ENCODE measurements around the gene CASZ1. TPM values are rescaled to one million over a fixed set of nuclear protein-coding genes. Genes with fewer than 3 reads are reported as not detected.

CASZ1 gene
- total RNA-seq, 2 experiments from 2014 or later = 3.7 to 4.0 TPM

- ATAC-seq = no peak
Measured at GRCh38 chr1:10610901-10611600, 185.4 kb downstream of the CASZ1 start.

GRCh38 chr1:10608690-10609089 lies 187.8 kb downstream of the CASZ1 start:
- Mint-ChIP-seq H3K9me3 (ENCODE audit: low read depth) (no peaks in the 10 kb centered on the region), H3K27me3 (no peaks in the 10 kb centered on the region), H3K27ac (no peak overlapping the region), H3K4me1 (no peaks in the 10 kb centered on the region), H3K4me3 (no peak overlapping the region), H3K36me3 (ENCODE audit: low read depth) (no peaks in the 10 kb centered on the region)
- DNase-seq (no peak), ATAC-seq (no peak)
- POLR2A ChIA-PET = no interaction called here
- CTCF ChIA-PET = interaction anchor here (0.6 kb wide), 1 partner anchor 12 kb away, joined by 3 read pairs; no protein-coding TSS in a partner anchor
- intact Hi-C loops (cut with DNase I, micrococcal nuclease) = no loop called here

More at GRCh38 chr1:10610901-10611600, 185.4 kb downstream of the CASZ1 start:
- no peaks in the 10 kb centered on the region for H3K36me3 Mint-ChIP-seq (ENCODE audit: low read depth)
- H3K27ac Mint-ChIP-seq = no peak overlapping the region
- H3K4me3 Mint-ChIP-seq = no peak overlapping the region
- ChIA-PET POLR2A (no interaction called here), CTCF (interaction anchor here (0.8 to 1.9 kb wide), 2 partner anchors 116 to 243 kb away, joined by 3 to 6 read pairs; no protein-coding TSS in a partner anchor)
- DNase-seq = no peak
- no peaks in the 10 kb centered on the region for H3K4me1 Mint-ChIP-seq
- H3K27me3 Mint-ChIP-seq = no peaks in the 10 kb centered on the region
- H3K9me3 Mint-ChIP-seq (ENCODE audit: low read depth) = no peaks in the 10 kb centered on the region
- intact Hi-C loops (cut with DNase I, micrococcal nuclease) = no loop called here

- Mint-ChIP-seq H3K9me3 (ENCODE audit: low read depth) (no peaks in the 10 kb centered on the region), H3K27ac (no peak overlapping the region), H3K27me3 (no peaks in the 10 kb centered on the region), H3K4me1 (no peaks in the 10 kb centered on the region), H3K4me3 (no peak overlapping the region), H3K36me3 (ENCODE audit: low read depth) (no peaks in the 10 kb centered on the region)
- intact Hi-C loops (cut with DNase I, micrococcal nuclease) = no loop called here
- ChIA-PET CTCF (no interaction called here), POLR2A (no interaction called here)
- ATAC-seq (no peak), DNase-seq (no peak)
Measured at GRCh38 chr1:10607228-10607627, 189.2 kb downstream of the CASZ1 start.

GRCh38 chr1:10606064-10606463 lies 190.4 kb downstream of the CASZ1 start:
- ATAC-seq = no peak
- DNase-seq = no peak
- Mint-ChIP-seq H3K27me3 (no peaks in the 10 kb centered on the region), H3K27ac (no peak overlapping the region), H3K4me3 (no peak overlapping the region), H3K9me3 (ENCODE audit: low read depth) (no peaks in the 10 kb centered on the region), H3K4me1 (no peaks in the 10 kb centered on the region), H3K36me3 (ENCODE audit: low read depth) (no peaks in the 10 kb centered on the region)
- ChIA-PET CTCF (interaction anchor here (1.2 kb wide), 1 partner anchor 528 kb away, joined by 3 read pairs; no protein-coding TSS in a partner anchor), POLR2A (no interaction called here)
- intact Hi-C loops (cut with DNase I, micrococcal nuclease) = no loop called here

- intact Hi-C loops (cut with DNase I, micrococcal nuclease) = no loop called here
- ATAC-seq = no peak
Measured at GRCh38 chr1:10604966-10605365, 191.5 kb downstream of the CASZ1 start.

GRCh38 chr1:10602936-10603335 lies 193.5 kb downstream of the CASZ1 start:
- POLR2A ChIA-PET = no interaction called here
- Mint-ChIP-seq H3K27me3 (no peaks in the 10 kb centered on the region), H3K9me3 (ENCODE audit: low read depth) (no peaks in the 10 kb centered on the region), H3K27ac (no peak overlapping the region), H3K4me1 (no peaks in the 10 kb centered on the region), H3K4me3 (no peak overlapping the region), H3K36me3 (ENCODE audit: low read depth) (no peaks in the 10 kb centered on the region)
- DNase-seq (no peak), ATAC-seq (no peak)
- CTCF ChIA-PET = interaction anchor here (0.9 kb wide), 1 partner anchor 9 kb away, joined by 4 read pairs; no protein-coding TSS in a partner anchor
- intact Hi-C loops (cut with DNase I, micrococcal nuclease) = no loop called here

More at GRCh38 chr1:10604966-10605365, 191.5 kb downstream of the CASZ1 start:
- H3K4me1 Mint-ChIP-seq = no peaks in the 10 kb centered on the region
- POLR2A ChIA-PET = no interaction called here
- H3K9me3 Mint-ChIP-seq (ENCODE audit: low read depth) = no peaks in the 10 kb centered on the region
- H3K36me3 Mint-ChIP-seq (ENCODE audit: low read depth) = no peaks in the 10 kb centered on the region
- no peak overlapping the region for H3K27ac Mint-ChIP-seq
- DNase-seq = no peak
- CTCF ChIA-PET = no interaction called here
- H3K27me3 Mint-ChIP-seq = no peaks in the 10 kb centered on the region
- no peak overlapping the region for H3K4me3 Mint-ChIP-seq

GRCh38 chr1:10601342-10602070 lies 194.9 kb downstream of the CASZ1 start:
- no peaks in the 10 kb centered on the region for H3K9me3 Mint-ChIP-seq (ENCODE audit: low read depth)
- no peak overlapping the region for H3K4me3 Mint-ChIP-seq
- CTCF ChIA-PET = interaction anchor here (0.7 to 1.1 kb wide), 2 partner anchors 63 to 91 kb away, joined by 3 read pairs; no protein-coding TSS in a partner anchor
- ATAC-seq (no peak), DNase-seq (no peak)
- H3K36me3 Mint-ChIP-seq (ENCODE audit: low read depth) = no peaks in the 10 kb centered on the region
- no peaks in the 10 kb centered on the region for H3K4me1 Mint-ChIP-seq
- intact Hi-C loops (cut with DNase I, micrococcal nuclease) = no loop called here
- H3K27ac Mint-ChIP-seq = no peak overlapping the region
- POLR2A ChIA-PET = no interaction called here
- no peaks in the 10 kb centered on the region for H3K27me3 Mint-ChIP-seq

GRCh38 chr1:10599194-10599861 lies 197.1 kb downstream of the CASZ1 start:
- no peak for ATAC-seq
- Mint-ChIP-seq H3K36me3 (ENCODE audit: low read depth) (no peaks in the 10 kb centered on the region), H3K9me3 (ENCODE audit: low read depth) (no peaks in the 10 kb centered on the region), H3K27me3 (no peaks in the 10 kb centered on the region), H3K27ac (no peak overlapping the region), H3K4me1 (no peaks in the 10 kb centered on the region), H3K4me3 (no peak overlapping the region)
- no peak for DNase-seq
- intact Hi-C loops (cut with DNase I, micrococcal nuclease) = no loop called here
- CTCF ChIA-PET = no interaction called here
- POLR2A ChIA-PET = interaction anchor here (0.6 kb wide), 1 partner anchor 15 kb away, joined by 5 read pairs; no protein-coding TSS in a partner anchor

GRCh38 chr1:10598389-10598702 lies 198.1 kb downstream of the CASZ1 start:
- H3K36me3 Mint-ChIP-seq (ENCODE audit: low read depth) = no peaks in the 10 kb centered on the region
- intact Hi-C loops (cut with DNase I, micrococcal nuclease) = no loop called here
- DNase-seq (no peak), ATAC-seq (no peak)
- no peaks in the 10 kb centered on the region for H3K4me1 Mint-ChIP-seq
- no peak overlapping the region for H3K27ac Mint-ChIP-seq
- H3K4me3 Mint-ChIP-seq = no peak overlapping the region
- ChIA-PET POLR2A (no interaction called here), CTCF (interaction anchor here (1.0 kb wide), 1 partner anchor 76 kb away, joined by 4 read pairs; no protein-coding TSS in a partner anchor)
- no peaks in the 10 kb centered on the region for H3K27me3 Mint-ChIP-seq
- no peaks in the 10 kb centered on the region for H3K9me3 Mint-ChIP-seq (ENCODE audit: low read depth)

GRCh38 chr1:10597492-10598388 lies 198.7 kb downstream of the CASZ1 start:
- no peaks in the 10 kb centered on the region for H3K4me1 Mint-ChIP-seq
- ChIA-PET POLR2A (no interaction called here), CTCF (interaction anchor here (1.0 kb wide), 1 partner anchor 75 kb away, joined by 4 read pairs; no protein-coding TSS in a partner anchor)
- no peak for ATAC-seq
- no peak overlapping the region for H3K27ac Mint-ChIP-seq
- H3K4me3 Mint-ChIP-seq = no peak overlapping the region
- no peaks in the 10 kb centered on the region for H3K9me3 Mint-ChIP-seq (ENCODE audit: low read depth)
- DNase-seq = no peak
- intact Hi-C loops (cut with DNase I, micrococcal nuclease) = no loop called here
- no peaks in the 10 kb centered on the region for H3K27me3 Mint-ChIP-seq
- H3K36me3 Mint-ChIP-seq (ENCODE audit: low read depth) = no peaks in the 10 kb centered on the region

GRCh38 chr1:10596780-10597179 lies 199.7 kb downstream of the CASZ1 start:
- Mint-ChIP-seq H3K27ac (no peak overlapping the region), H3K4me3 (no peak overlapping the region), H3K4me1 (no peaks in the 10 kb centered on the region), H3K36me3 (ENCODE audit: low read depth) (no peaks in the 10 kb centered on the region), H3K27me3 (no peaks in the 10 kb centered on the region), H3K9me3 (ENCODE audit: low read depth) (no peaks in the 10 kb centered on the region)
- no peak for ATAC-seq
- CTCF ChIA-PET = interaction anchor here (0.5 kb wide), 1 partner anchor 12 kb away, joined by 3 read pairs; no protein-coding TSS in a partner anchor
- POLR2A ChIA-PET = no interaction called here
- intact Hi-C loops (cut with DNase I, micrococcal nuclease) = no loop called here
- DNase-seq = no peak

Data from activated CD4-positive, alpha-beta T cell treated with anti-CD3 and anti-CD28 coated beads for 36 hours (primary cell).